GM19023 (cell line): ENCODE results near the gene UBL5.
"Not testable (repeated sequence)": the region's sequence is repeated elsewhere in the genome, so short reads cannot be mapped to it uniquely, and the experiment has no call there.

Source experiments
- ATAC-seq: cut with Tn5 transposase; IDR thresholded peaks from one replicate; pipeline ENCODE4 v1.9.1; 2021; ENCODE audit warnings: mild to moderate bottlenecking, moderate library complexity; ENCODE audit not compliant: unreplicated experiment

The UBL5 gene

GRCh38 chr19:9827289-9828238, at the start of gene UBL5:
UBL5 (plus strand) TSS chr19:9827918; CDS start chr19:9828338, 420 bp downstream.
- ATAC-seq = peak; percentile 89

GRCh38 chr19:9782338-9782737, 45.4 kb upstream of the UBL5 start:
- ATAC-seq = no peak

DNA sequence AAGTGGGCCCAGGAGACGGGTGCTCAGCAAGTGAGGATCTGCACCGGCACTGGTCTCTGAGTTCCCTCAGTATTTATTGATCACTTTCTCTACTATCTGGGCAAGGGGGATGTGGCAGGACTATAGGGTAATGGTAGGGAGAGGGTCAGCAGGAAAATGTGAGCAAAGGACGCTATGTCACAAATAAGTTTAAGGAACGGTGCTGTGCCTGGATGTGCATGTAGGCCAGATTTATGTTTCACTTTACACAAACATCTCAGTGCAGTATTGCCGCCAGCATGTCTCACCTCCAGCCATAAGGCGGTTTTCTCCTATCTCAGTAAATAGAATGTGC, 43.6 kb upstream of the UBL5 start:
- ATAC-seq = not testable (repeated sequence)

GRCh38 chr19:9785367-9786331, 42.1 kb upstream of the UBL5 start:
- ATAC-seq = peak; percentile 68

DNA sequence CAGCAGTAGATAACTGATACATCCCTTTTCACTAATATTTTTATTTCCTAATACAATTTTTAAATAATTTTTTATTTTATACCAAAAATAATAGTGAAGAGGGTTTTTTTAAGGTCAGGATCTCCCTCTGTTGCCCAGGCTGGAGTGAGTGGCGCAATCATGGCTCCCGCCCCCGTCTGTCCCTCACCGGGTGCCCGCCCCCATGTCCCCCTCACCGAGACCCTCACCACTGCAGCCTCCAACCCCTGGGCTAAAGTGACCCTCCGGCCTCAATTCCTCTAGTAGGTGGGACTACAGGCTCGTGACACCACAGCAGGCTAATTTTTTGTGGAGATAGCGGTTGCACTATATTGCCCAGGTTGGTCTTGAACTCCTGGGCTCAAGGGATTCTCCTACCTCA, 41.4 kb upstream of the UBL5 start:
- no peak for ATAC-seq

- ATAC-seq = no peak
Observed at GRCh38 chr19:9786819-9787218, 40.9 kb upstream of the UBL5 start.

DNA sequence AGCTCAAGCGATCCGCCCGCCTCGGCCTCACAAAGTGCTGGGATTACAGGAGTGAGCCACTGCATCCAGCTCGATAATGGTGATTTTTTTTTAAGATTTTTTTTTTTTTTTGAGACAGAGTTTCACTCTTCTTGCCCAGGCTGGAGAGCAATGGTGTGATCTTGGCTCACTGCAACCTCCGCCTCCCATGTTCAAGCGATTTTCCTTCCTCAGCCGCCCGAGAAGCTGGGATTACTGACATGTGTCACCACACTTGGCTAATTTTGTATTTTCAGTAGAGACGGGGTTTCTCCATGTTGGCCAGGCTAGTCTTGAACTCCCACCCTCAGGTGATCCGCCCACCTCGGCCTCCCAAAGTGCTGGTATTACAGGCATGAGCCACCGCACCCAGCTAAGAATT, 39.1 kb upstream of the UBL5 start:
- not testable (repeated sequence) for ATAC-seq

DNA sequence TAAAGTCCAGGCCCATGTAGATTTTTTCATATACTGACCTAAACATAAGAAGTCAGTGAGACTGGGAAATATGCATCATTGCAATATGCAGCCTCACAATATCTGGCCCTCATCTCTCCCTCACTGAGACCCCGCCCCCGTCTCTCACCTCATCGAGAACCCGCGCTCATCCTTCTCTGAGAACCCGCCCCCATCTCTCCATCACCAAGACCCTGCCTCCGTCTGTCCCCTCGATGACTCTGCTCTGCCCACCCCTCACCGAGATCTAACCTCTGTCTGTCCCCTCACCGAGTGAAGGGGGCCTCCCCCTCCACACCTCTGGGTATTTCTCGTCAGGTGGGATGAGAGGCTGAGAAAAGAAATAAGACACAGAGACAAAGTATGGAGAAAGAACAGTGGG, 38.7 kb upstream of the UBL5 start:
- ATAC-seq = no peak

DNA sequence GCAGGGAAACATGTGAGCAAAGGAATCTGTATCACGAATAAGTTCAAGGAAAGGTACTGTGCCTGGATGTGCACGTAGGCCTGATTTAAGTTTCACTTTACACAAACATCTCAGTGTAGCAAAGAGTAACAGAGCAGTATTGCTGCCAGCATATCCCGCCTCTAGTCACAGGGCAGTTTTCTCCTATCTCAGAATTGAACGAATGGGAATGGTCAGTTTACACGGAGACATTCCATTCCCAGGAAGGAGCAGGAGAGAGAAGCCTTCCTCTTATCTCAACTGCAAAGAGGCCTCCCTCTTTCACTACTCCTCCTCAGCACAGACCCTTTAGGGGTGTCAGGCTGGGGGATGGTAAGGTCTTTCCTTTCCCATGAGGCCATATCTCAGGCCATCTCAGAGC, 38.1 kb upstream of the UBL5 start:
- not testable (repeated sequence) for ATAC-seq

GRCh38 chr19:9791073-9791367, 36.7 kb upstream of the UBL5 start:
- not testable (repeated sequence) for ATAC-seq

DNA sequence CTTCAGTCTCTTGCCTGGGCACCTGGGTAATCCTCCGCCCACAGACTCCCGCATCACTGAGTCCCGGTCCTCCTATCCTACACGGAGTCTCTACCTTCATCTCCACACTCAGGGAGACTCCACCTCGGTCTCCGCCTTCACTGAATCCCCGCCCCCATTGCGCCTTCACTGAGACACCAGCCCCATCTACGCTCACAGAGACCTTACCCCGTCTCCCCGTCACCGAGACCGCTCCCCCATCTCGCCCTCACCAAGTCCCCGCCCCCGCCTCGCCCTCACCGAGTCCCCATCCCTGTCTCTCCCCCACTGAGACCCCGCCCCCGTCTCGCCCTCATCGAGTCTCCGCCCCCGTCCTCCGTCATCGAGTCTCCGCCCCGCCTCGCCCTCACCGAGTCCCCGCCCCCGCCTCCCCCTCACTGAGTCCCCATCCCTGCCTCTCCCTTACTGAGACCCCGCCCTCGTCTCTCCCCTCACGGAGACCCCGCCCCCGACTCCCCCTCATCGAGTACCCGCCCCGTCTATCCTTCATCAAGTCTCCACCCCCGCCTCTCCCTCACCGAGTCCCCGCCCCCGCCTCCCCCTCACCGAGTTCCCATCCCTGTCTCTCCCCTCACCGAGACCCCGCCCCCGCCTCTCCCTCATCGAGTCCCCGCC, 36.0 kb upstream of the UBL5 start:
- peak; percentile 42 for ATAC-seq

DNA sequence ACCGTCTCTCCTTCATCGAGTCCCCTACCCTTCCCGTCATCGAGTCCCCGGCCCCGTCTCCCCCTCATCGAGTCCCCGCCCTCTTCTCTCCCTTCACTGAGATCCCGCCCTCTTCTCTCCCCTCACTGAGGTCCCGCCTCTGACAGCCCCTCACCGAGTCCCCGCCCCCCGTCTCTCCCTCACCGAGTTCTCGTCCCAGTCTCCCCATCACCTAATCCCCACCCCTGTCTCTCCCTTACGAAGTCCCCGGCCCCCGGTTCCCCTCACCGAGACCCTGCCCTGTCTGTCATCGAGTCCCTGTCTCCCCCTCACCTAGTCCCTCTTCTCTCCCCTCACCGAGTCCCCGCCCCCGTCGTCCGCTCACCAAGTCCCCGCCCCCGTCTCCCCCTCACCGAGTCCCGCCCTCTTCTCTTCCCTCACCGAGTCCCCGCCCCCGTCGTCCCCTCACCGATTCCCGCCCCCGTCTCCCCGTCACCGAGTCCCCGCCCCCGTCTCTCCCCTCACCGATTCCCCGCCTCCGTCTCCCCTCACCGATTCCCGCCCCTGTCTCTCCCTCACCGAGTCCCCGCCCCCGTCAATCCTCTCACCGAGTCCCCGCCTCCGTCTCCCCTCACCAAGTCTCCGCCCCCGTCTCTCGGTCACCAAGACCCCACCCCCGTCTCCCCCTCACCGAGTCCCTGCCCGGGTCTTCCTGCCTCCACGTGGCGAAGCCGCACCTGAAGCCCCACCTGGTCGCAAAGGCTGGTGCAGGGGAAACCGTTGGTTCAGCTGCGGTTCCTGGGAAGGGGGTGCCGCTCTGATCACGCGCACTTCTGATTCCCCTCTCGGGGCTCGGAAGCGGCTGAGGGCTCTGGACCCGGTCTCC, 35.3 kb upstream of the UBL5 start:
- peak; percentile 48 for ATAC-seq

DNA sequence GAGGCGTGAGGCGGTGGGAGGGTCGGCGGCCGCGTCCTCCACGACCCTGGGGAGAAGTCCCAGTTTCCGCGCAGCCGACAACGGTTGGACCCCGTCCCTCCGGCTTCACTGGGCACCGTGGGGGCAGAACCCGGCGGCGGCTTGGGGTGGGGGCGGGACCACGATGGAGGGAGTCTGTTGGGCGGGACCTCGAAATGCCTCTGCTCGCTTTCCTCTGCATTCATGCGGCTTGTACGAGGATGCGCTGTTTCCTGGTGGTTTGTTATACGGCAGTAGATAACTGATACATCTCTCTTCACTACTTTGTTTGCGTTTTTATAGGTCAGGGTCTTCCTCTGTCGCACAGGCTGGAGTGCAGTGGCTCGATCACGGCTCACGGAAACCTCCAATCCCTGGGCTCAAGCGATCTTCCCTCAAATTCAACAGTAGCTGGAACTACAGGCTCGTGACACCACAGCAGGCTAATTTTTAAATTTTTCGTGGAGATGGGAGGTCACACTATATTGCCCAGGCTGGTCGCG, 34.6 kb upstream of the UBL5 start:
- ATAC-seq = no peak

GRCh38 chr19:9796113-9796773, 31.5 kb upstream of the UBL5 start:
- ATAC-seq = no peak

GRCh38 chr19:9797871-9798270, 29.8 kb upstream of the UBL5 start:
- ATAC-seq = no peak

GRCh38 chr19:9799162-9799561, 28.6 kb upstream of the UBL5 start:
- ATAC-seq = no peak

DNA sequence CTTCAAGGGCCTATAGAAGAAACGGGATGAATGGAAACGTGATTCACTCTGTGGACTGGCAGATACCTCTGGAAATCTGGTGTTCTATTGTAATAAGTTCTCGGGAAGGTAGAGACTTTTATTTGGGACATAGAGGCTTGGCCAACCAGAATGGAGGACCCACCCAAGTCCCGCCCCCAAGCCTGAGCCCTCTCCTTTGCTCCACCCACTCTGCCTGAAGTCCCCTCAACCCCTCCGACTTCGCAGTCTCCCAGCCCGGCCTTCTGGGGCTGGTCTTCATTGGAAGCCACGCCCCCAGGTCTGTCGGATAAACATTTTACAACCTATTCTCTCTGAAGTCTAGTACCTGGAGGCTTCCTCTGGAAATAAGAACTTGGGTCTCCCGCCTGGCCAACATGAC, 25.7 kb upstream of the UBL5 start:
- ATAC-seq = no peak

GRCh38 chr19:9806803-9807202, 20.9 kb upstream of the UBL5 start:
- ATAC-seq = no peak
